Activated T-helper 9 cell treated with anti-CD3 and anti-CD28 coated beads, Interleukin-2, amount 50 U/mL, for 16 hours (primary cell): ENCODE data around the gene FBLN1.

ENCODE experiments used
- DNase-seq: peaks from one replicate; pipeline ENCODE4 v3.0.0-alpha.2; 2020; ENCODE audit warnings: low read depth

The FBLN1 gene

GRCh38 chr22:45504373-45505341 lies 2.0 kb downstream of the FBLN1 start:
- DNase-seq: no peak

DNA sequence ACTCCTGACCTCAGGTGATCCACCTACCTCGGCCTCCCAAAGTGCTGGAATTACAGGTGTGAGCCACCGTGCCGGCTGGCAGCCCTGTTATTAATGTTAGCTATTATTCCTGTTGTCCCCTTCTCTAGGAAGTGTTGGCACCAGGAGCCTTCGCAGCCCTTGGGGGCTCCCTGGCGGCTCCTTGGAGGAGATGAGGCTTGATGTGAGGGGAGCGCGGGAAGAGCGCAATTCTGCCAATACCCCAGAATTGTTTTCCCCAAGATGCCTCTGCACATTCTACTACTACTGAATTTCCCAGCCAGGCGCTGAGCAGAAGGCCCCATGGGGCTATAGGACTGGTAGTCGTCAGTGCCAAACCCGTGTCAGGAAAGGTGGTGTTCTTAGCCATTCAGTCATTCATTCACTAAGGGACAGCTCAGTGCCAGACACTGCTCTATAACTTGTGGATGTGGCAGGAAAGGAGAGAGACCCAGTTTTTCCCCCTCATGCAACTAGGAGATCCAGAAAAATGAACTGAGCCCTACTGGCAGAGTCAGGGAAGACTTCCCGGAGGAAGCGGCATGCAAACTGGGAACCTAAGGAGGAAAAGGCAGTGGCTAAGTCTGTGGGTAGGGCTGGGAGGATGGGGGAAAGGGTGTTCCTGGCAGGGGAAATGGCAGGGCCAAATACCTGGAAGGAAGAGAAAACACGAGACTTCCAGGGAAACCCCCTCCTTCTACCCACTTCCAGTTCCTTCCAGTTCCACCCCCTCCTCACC lies 3.5 kb downstream of the FBLN1 start:
- DNase-seq: no peak

- DNase-seq: no peak
Observed at GRCh38 chr22:45506816-45507360, 4.2 kb downstream of the FBLN1 start.

DNA sequence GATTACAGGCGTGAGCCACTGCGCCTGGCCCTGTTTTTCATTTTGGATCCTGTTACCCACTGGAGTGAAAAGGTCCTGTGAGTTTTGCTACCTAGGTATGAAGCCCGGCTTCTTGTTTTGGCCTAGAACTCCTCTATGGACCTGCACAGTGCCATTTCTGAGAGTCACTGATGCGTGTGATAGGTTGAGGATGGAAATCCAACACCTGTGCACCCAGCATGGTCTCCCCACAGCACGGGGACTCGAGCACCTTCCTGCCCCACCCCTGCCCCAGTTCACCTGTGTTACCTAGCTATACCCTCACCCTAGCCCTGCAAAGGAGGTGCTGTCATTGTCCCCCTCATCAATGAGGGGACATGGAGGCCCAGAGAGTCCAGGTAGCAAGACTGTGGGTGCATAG lies 5.1 kb downstream of the FBLN1 start:
- no peak for DNase-seq

- DNase-seq: no peak
Observed at GRCh38 chr22:45508814-45509213, 6.1 kb downstream of the FBLN1 start.

DNA sequence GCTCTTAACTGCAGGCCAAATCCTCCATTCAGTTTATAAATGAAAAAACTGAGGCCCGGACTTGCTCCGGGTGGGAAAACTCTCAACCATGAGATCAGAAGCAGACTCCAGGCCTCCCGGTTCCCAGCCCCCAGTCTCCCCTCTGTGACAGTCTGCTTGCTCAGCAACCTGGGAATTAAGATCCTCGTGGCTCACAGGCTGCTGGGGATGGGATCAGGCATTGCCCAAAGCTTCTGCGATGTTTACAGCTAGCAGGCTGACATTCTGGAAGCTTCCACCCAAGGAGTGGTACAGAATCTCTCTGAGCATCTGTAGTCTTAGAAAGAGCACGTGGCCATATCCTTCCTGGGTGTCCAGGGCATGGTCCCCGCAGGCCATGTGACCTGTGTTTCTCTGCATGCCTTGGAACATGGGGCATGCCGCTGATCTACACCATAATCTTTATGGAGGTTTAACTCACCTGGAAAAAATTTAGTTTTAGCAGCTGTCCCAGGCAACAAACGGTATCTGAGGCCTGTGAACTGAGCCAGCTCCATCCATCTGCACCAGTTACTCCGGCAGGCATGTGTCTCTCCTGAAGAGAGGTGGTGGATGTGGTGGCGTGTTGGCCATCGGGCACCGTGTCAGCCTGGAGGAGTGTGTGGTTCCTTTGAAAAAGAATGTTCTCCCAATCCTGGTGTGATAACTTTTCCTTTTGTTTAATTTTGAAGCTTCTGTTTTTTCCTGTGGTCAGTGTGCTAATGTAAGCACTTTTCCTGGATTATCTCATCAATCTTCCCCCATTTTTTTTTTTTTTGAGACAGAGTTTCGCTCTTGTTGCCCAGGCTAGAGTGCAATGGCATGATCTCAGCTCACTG lies 7.9 kb downstream of the FBLN1 start:
- DNase-seq: no peak

- DNase-seq: no peak
Observed at GRCh38 chr22:45511847-45512261, 9.2 kb downstream of the FBLN1 start.

- DNase-seq: no peak
Observed at GRCh38 chr22:45512363-45512762, 9.7 kb downstream of the FBLN1 start.

GRCh38 chr22:45515676-45516075 lies 13.0 kb downstream of the FBLN1 start:
- DNase-seq: no peak

DNA sequence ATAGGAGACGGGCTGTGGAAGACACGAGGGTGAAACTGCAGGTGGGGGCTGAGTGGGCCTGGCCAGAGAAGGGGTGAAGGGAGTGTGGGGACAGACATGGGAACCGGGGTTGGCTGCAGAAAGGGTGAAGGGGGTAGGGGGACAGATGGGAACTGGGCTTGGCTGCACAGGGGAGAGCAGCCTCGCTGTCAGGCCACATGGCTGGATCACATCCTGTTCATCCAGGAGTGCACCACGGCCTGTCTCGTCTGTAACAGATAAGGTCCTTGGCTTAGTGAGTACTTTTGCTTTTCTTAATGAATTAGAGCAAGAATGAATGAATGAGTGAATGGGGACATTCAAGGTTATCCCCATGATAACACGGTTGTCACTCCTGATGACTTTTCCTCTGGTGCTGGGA lies 13.5 kb downstream of the FBLN1 start:
- no peak for DNase-seq

DNA sequence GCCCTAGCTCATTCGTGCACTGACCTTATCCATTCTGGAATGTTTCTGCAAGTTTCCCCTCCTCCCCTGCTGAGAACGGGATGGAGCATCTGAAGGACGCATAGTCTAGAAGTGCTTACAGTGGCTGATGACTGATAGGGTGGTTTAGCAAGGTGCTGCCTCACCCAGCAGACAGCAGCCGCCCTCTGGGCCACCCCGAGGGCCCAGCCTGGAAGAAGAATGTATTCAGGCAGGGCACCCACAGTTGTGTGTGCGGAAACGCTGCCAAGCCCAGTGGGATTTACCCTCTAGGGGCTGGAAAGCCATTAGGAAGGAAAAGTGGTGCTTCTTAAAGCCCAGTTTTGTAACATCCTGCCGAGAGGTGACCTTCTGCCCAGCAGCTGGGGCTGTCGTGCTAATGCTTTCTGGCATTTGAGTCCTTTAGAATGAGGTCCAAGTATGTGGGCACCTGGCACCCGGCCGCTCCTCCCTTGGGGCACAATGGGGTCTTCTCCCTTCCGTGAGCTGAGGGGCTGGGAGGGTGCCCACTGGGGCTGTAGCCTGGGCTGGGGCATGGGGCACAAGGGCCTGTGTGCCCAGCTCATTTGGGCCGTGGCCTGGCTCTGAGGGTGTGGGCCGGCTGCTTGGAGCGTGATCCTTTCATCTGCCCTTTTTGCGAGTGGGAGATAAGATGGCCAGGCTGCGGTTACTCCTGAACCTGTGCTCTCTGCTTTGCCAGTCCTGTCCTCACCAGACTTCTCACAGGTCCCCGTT lies 14.4 kb downstream of the FBLN1 start:
- DNase-seq: no peak

DNA sequence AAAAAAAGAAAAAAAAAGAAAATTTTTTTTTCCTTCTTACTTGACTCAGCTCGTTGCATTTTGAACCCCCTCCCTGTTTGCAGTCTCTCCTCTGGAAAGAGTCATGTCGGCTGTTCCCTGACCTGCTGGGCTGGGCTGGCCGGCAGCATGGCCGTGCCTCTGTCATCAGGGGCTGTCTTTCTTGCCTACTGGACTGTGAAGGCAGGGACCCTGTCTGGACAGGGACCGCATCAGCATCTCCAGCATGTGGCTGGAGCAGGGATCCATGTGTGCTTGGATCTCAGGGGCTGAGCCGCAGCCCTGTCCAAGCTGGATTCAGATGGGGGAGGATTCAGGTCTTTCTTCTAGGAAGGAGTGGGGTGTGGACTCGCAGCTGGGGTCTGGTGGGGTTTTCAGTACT lies 15.5 kb downstream of the FBLN1 start:
- DNase-seq: no peak

GRCh38 chr22:45518580-45518991 lies 15.9 kb downstream of the FBLN1 start:
- DNase-seq: no peak

DNA sequence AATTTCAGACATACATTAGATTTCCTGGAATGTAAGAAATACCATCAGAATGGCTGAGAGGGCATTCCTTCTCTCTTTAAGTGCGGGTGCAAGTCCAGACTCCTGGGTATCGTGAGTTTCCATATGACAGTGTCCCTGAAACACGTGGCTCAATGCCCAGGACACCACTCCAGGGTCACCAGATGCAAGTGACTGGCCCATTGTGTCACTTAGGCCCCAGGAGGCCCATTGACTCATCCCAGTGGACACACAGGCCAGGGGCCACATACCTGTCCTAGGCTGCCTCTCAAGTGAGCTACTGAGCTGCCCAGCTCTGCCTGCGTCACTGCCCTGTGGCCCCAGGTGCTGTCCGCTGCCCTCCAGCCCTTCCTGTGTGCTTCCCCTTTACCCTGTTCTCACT lies 18.5 kb downstream of the FBLN1 start:
- no peak for DNase-seq

DNA sequence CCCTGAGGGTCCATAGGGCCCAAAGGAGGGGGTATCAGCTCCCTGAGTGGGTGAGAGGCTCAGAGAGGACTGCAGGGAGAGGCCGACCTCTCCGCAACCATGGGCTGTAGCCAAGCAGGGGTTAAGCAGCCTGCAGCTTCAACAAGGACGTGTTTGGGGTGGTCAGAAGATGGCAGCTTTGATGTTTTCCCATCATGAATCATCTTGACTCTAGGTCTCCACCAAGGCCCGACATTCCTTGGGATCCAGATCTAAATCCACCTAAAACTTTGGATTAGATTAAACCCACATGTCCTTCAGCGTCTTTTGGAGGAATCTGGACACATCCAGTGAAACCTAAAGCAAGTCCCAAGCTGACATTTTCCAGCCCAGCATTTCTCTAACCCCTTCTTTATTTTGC lies 19.8 kb downstream of the FBLN1 start:
- DNase-seq: no peak

GRCh38 chr22:45524157-45524556 lies 21.5 kb downstream of the FBLN1 start:
- DNase-seq: no peak

DNA sequence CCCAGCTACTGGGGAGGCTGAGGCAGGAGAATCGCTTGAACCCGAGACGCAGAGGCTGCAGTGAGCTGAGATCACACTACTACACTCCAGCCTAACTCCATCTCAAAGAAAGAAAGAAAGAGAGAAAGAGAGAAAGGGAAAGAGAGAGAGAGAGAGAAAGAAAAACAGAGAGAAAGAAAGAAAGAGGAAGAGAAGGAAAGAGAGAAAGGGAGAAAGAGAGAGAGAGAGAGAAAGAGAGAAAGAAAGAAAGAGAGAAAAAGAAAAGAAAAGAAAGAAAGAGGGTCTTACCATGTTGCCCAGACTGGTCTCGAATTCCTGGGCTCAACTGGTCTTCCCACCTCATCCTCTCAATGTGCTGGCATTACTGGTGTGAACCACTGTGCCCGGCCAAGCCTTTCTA lies 22.3 kb downstream of the FBLN1 start:
- DNase-seq: no peak

GRCh38 chr22:45525480-45525879 lies 22.8 kb downstream of the FBLN1 start:
- DNase-seq: no peak

GRCh38 chr22:45526281-45526680 lies 23.6 kb downstream of the FBLN1 start:
- DNase-seq: no peak

- DNase-seq: no peak
Observed at GRCh38 chr22:45526768-45527360, 24.2 kb downstream of the FBLN1 start.

DNA sequence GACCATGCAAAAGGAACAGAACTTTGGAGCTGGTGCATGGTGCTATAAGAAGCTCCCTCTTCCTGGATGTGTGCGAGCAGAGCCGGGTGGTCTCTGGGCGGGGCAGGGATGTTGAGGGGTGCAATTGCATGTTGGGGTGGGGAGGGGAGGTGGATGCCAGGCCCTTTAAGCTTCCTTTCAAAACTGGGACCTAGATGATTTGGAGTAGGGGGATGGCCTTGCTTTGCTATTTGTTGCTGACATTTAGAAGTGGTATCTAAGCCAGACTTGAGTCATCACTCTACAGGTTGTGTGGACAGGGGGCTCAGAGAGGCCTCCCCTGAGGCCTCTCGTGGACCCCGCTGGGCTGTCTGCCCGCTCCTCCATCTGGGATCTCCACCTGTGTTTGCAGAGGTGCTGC lies 24.8 kb downstream of the FBLN1 start:
- no peak for DNase-seq
